Vagina (tissue), 2 donors: Measurements from ENCODE around the gene WWOX. TPM values are rescaled to one million over a fixed set of nuclear protein-coding genes. Genes with fewer than 3 reads are reported as not detected.
A peak's percentile ranks its signal among the peaks of the same experiment; 100 is the strongest.

ENCODE experiments used
- DNase-seq, 2 donors: peaks; one replicate each; pipeline ENCODE4 v3.0.0-alpha.2; 2017; ENCODE audit errors: extremely low spot score in 2 of 2
- H3K27ac ChIP-seq: fragments of 200-600 bp; sonication (generic); one replicate; pipeline ENCODE4 v1.5.1; 2019
- H3K27me3 ChIP-seq: fragments of 200-600 bp; sonication (generic); one replicate; pipeline ENCODE4 v1.5.1; 2019
- H3K36me3 ChIP-seq, 2 donors: fragments of 200-600 bp; sonication (generic); one replicate each; pipeline ENCODE4 v1.5.1; 2017 to 2019
- H3K4me1 ChIP-seq: fragments of 200-600 bp; sonication (generic); one replicate; pipeline ENCODE4 v1.5.1; 2019
- H3K4me3 ChIP-seq, 2 donors: fragments of 200-600 bp; sonication (generic); 1 replicate in 1 of 2; 2 replicates in 1 of 2; pipeline ENCODE4 v1.5.1; 2016 to 2019
- H3K9me3 ChIP-seq: fragments of 200-600 bp; sonication (generic); one replicate; pipeline ENCODE4 v1.5.1; 2019
- POLR2A ChIP-seq, 2 donors: fragments of 450-650 bp; IDR thresholded peaks; one replicate each; pipeline ENCODE4 v1.6.1; 2017; ENCODE audit warnings: antibody characterized with exemption in 2 of 2, mild to moderate bottlenecking in 2 of 2, moderate library complexity in 2 of 2
- POLR2AphosphoS5 ChIP-seq, 2 donors: sonication (generic); formaldehyde crosslinking; IDR thresholded peaks; one replicate each; pipeline ENCODE4 v1.9.0; 2017; ENCODE audit warnings: antibody characterized with exemption in 2 of 2, mild to moderate bottlenecking in 2 of 2, low read depth in 1 of 2; ENCODE audit not compliant: insufficient read depth in 1 of 2
- intact Hi-C: fragments of 100-400 bp; cut with DNase I; formaldehyde crosslinking; loops from one replicate; pipeline ENCODE4 v1.15.1; 2023
- total RNA-seq: library from RNA; depleted of rRNA; stranded (reverse); fragments of >200 nt; gene quantifications from one replicate; pipeline ENCODE4 v1.2.3, GENCODE V29; 2016
- TF ChIP-seq, protein P1 (sequence below), 3 experiments: fragments of 450-650 bp in 2 of 3; fragments of 200-600 bp in 1 of 3; sonication (generic) in 1 of 3; IDR thresholded peaks; one replicate each; pipeline ENCODE4 v1.5.1; 2017 to 2019; ENCODE audit warnings: antibody characterized with exemption in 3 of 3, mild to moderate bottlenecking in 2 of 3, moderate library complexity in 2 of 3

WWOX gene
- total RNA-seq, 1 donor from 2014 or later = 33.1 TPM

GRCh38 chr16:78436846-78437245 is 337.4 kb downstream of the WWOX start:
- DNase-seq = no peak
- Histone ChIP-seq H3K36me3 (no peaks in the 10 kb centered on the region), H3K4me1 (no peaks in the 10 kb centered on the region), H3K4me3 (no peak overlapping the region), H3K27me3 (no peaks in the 10 kb centered on the region), H3K9me3 (no peaks in the 10 kb centered on the region), H3K27ac (no peak overlapping the region)
- intact Hi-C loops = no loop called here
- no peak for TF ChIP-seq POLR2AphosphoS5 (IDR thresholded peaks at IDR 0.05; ENCODE audit: insufficient read depth in 1 of 2, low read depth in 1 of 2)

GRCh38 chr16:78437352-78437968 is 338.0 kb downstream of the WWOX start:
- intact Hi-C loops = no loop called here
- no peaks in the 10 kb centered on the region for H3K9me3 ChIP-seq
- TF ChIP-seq, protein P1, sequence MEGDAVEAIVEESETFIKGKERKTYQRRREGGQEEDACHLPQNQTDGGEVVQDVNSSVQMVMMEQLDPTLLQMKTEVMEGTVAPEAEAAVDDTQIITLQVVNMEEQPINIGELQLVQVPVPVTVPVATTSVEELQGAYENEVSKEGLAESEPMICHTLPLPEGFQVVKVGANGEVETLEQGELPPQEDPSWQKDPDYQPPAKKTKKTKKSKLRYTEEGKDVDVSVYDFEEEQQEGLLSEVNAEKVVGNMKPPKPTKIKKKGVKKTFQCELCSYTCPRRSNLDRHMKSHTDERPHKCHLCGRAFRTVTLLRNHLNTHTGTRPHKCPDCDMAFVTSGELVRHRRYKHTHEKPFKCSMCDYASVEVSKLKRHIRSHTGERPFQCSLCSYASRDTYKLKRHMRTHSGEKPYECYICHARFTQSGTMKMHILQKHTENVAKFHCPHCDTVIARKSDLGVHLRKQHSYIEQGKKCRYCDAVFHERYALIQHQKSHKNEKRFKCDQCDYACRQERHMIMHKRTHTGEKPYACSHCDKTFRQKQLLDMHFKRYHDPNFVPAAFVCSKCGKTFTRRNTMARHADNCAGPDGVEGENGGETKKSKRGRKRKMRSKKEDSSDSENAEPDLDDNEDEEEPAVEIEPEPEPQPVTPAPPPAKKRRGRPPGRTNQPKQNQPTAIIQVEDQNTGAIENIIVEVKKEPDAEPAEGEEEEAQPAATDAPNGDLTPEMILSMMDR (IDR thresholded peaks at IDR 0.05) = peak; percentile 21 to 75 (median 74)
- no peak for TF ChIP-seq POLR2A (IDR thresholded peaks at IDR 0.05)

DNA sequence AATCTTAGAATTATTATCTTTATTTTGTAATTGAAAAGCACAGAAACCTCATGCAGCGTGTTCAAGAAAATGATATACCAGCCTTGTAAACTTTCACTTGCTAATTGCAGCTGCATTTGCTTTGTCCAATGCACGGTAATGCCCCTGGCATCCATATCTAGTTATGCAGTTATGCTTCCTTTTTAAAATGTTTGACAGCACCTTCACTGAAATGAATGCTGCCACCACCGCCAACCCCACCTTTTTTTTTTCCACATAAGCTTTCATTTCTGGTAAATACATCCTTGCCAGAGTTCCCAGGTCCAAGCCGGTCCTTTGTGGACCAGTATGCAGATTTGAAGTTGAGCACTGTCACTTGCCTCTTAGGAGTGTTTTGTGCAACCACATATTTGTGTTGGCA is 338.8 kb downstream of the WWOX start:
- TF ChIP-seq POLR2A (IDR thresholded peaks at IDR 0.05) = no peak
- peak in 1 of 2 donors; percentile 18 for DNase-seq
- intact Hi-C loops = no loop called here
- Histone ChIP-seq H3K27me3 (no peaks in the 10 kb centered on the region), H3K4me3 (no peak overlapping the region), H3K27ac (no peak overlapping the region), H3K9me3 (no peaks in the 10 kb centered on the region), H3K4me1 (no peaks in the 10 kb centered on the region), H3K36me3 (no peaks in the 10 kb centered on the region)

More at GRCh38 chr16:78437352-78437968, 338.0 kb downstream of the WWOX start:
- Histone ChIP-seq H3K27me3 (no peaks in the 10 kb centered on the region), H3K36me3 (no peaks in the 10 kb centered on the region), H3K4me3 (no peak overlapping the region), H3K27ac (no peak overlapping the region), H3K4me1 (no peaks in the 10 kb centered on the region)
- no peak for DNase-seq

- Histone ChIP-seq H3K27me3 (no peaks in the 10 kb centered on the region), H3K4me3 (no peak overlapping the region), H3K36me3 (no peaks in the 10 kb centered on the region), H3K27ac (no peak overlapping the region), H3K9me3 (no peaks in the 10 kb centered on the region), H3K4me1 (no peaks in the 10 kb centered on the region)
- TF ChIP-seq, protein P1 (IDR thresholded peaks at IDR 0.05) = no peak
- TF ChIP-seq POLR2AphosphoS5 (IDR thresholded peaks at IDR 0.05; ENCODE audit: insufficient read depth in 1 of 2, low read depth in 1 of 2) = no peak
- TF ChIP-seq POLR2A (IDR thresholded peaks at IDR 0.05) = no peak
- intact Hi-C loops = no loop called here
- DNase-seq = no peak
Measured at GRCh38 chr16:78438632-78439031, 339.2 kb downstream of the WWOX start.

DNA sequence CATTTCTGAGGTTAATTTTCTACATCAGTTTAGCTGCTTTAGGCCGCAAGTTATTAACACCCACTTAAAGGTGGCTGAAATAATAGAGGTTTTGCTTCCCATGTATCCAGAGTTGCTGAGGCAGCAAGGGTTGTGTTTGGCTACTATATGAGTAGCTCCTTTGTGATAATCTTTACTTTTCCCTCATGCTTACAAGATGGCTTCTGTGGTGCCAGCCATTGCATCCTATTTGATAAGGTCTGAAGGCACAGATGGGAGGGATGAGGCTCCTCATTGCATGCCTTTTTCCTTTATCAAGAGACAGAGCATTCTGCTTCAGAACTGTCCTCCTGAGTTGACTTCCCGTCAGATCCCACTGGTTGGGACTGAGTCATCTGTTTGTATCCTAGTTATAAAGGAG is 340.2 kb downstream of the WWOX start:
- H3K4me3 ChIP-seq = no peak overlapping the region
- intact Hi-C loops = no loop called here
- H3K36me3 ChIP-seq = no peaks in the 10 kb centered on the region
- H3K9me3 ChIP-seq = no peaks in the 10 kb centered on the region
- no peaks in the 10 kb centered on the region for H3K27me3 ChIP-seq
- no peak overlapping the region for H3K27ac ChIP-seq
- peak in 1 of 2 donors; percentile 8 for DNase-seq
- no peaks in the 10 kb centered on the region for H3K4me1 ChIP-seq
- TF ChIP-seq POLR2A (IDR thresholded peaks at IDR 0.05) (no peak), POLR2AphosphoS5 (IDR thresholded peaks at IDR 0.05; ENCODE audit: insufficient read depth in 1 of 2, low read depth in 1 of 2) (no peak)
- TF ChIP-seq, protein P1 (IDR thresholded peaks at IDR 0.05) = no peak

GRCh38 chr16:78441298-78441697 is 341.8 kb downstream of the WWOX start:
- Histone ChIP-seq H3K27ac (no peak overlapping the region), H3K36me3 (no peaks in the 10 kb centered on the region), H3K4me3 (no peak overlapping the region), H3K27me3 (no peaks in the 10 kb centered on the region), H3K9me3 (no peaks in the 10 kb centered on the region), H3K4me1 (no peaks in the 10 kb centered on the region)
- intact Hi-C loops = no loop called here
- DNase-seq = no peak
- no peak for TF ChIP-seq POLR2AphosphoS5 (IDR thresholded peaks at IDR 0.05; ENCODE audit: insufficient read depth in 1 of 2, low read depth in 1 of 2)
- TF ChIP-seq POLR2A (IDR thresholded peaks at IDR 0.05) = no peak
- TF ChIP-seq, protein P1 (IDR thresholded peaks at IDR 0.05) = no peak
